Measurements from ENCODE around the gene WIZ. TPM values are rescaled to one million over a fixed set of nuclear protein-coding genes. Genes with fewer than 3 reads are reported as not detected.

Gene WIZ
- total and polyA plus RNA-seq, 2 experiments from 2014 or later = 8.9 to 39.5 TPM

- Histone ChIP-seq H3F3A (replicated peaks; ENCODE audit: low read depth) (no peaks in the 10 kb centered on the region), H3K27me3 (ENCODE audit: insufficient read depth) (peaks cover 3% of the 10 kb centered on the region), H3K79me2 (replicated peaks; ENCODE audit: insufficient read depth) (no peaks in the 10 kb centered on the region), H3K4me2 (no peak overlapping the region), H3K9me2 (ENCODE audit: insufficient read depth) (no peaks in the 10 kb centered on the region), H3K4me1 (ENCODE audit: insufficient read depth) (no peaks in the 10 kb centered on the region), H4K20me1 (replicated peaks; ENCODE audit: insufficient read depth) (no peaks in the 10 kb centered on the region), H3K36me3 (ENCODE audit: insufficient read depth) (no peaks in the 10 kb centered on the region), H3K4me3 (no peak overlapping the region), H3K27ac (ENCODE audit: low read depth) (no peak overlapping the region), H2AFZ (no peak overlapping the region)
- Mint-ChIP-seq H3K4me1 (no peaks in the 10 kb centered on the region), H3K36me3 (ENCODE audit: low read depth) (peaks cover 26% of the 10 kb centered on the region), H3K4me3 (no peak overlapping the region), H3K9me3 (peaks cover 78% of the 10 kb centered on the region), H3K27ac (no peak overlapping the region), H3K27me3 (ENCODE audit: insufficient read depth, low read depth, poor library complexity) (peaks cover 12% of the 10 kb centered on the region)
- TF ChIP-seq ZNF462 (CRISPR knock-in tag; IDR thresholded peaks at IDR 0.05) (no peak), STAT1 (IDR thresholded peaks at IDR 0.05; ENCODE audit: unreplicated experiment) (no peak), REST (IDR thresholded peaks at IDR 0.05; ENCODE audit: unreplicated experiment) (no peak), CTCF (conservative IDR thresholded peaks at IDR 0.05; ENCODE audit: low read depth in 2 of 2) (no peak), JUNB (IDR thresholded peaks at IDR 0.05; ENCODE audit: unreplicated experiment) (no peak), POLR2AphosphoS5 (IDR thresholded peaks at IDR 0.05; ENCODE audit: low read depth) (no peak), ZNF331 (CRISPR knock-in tag; IDR thresholded peaks at IDR 0.05; ENCODE audit: low read depth) (no peak), NANOG (IDR thresholded peaks at IDR 0.05; ENCODE audit: borderline replicate concordance) (no peak), ETS1 (IDR thresholded peaks at IDR 0.05) (no peak), EZH2 (IDR thresholded peaks at IDR 0.05; ENCODE audit: low read depth, unreplicated experiment) (no peak), CREB1 (CRISPR knock-in tag; IDR thresholded peaks at IDR 0.05; ENCODE audit: low read depth) (no peak), ZNF114 (CRISPR knock-in tag; IDR thresholded peaks at IDR 0.05) (no peak), EZH2phosphoT487 (IDR thresholded peaks at IDR 0.05; ENCODE audit: unreplicated experiment) (no peak)
- ATAC-seq = no peak
- no peak for DNase-seq (ENCODE audit: low spot score)
These were observed 25.9 kb upstream of the WIZ start for GRCh38 chr19:15475611-15476010.
